Measurements from ENCODE around the gene INF2. TPM values are rescaled to one million over a fixed set of nuclear protein-coding genes. Genes with fewer than 3 reads are reported as not detected.
A peak's percentile ranks its signal among the peaks of the same experiment; 100 is the strongest.

INF2 gene
- total and polyA plus RNA-seq, 4 donors, result 13.1 to 51.6 (median 25.5) TPM

GRCh38 chr14:104746071-104746545 lies 56.7 kb downstream of the INF2 start:
- 92% methylated on average over 13 of the region's 13 CpGs for WGBS
- TF ChIP-seq FOXA1 (IDR thresholded peaks at IDR 0.05) (no peak), SP1 (IDR thresholded peaks at IDR 0.05) (no peak), YY1 (IDR thresholded peaks at IDR 0.05) (no peak), ZBTB33 (IDR thresholded peaks at IDR 0.05) (no peak), ATF3 (IDR thresholded peaks at IDR 0.05) (no peak), JUND (IDR thresholded peaks at IDR 0.05) (no peak), RAD21 (IDR thresholded peaks at IDR 0.05) (no peak), CTCF (IDR thresholded peaks at IDR 0.05; ENCODE audit: low read depth, low read length, missing input control) (no peak), FOXA2 (IDR thresholded peaks at IDR 0.05) (no peak), REST (IDR thresholded peaks at IDR 0.05) (no peak), NR2F2 (IDR thresholded peaks at IDR 0.05) (no peak), HNF4G (IDR thresholded peaks at IDR 0.05) (no peak), TAF1 (conservative IDR thresholded peaks at IDR 0.05) (no peak), GABPA (IDR thresholded peaks at IDR 0.05 in 1 of 2, conservative IDR thresholded peaks at IDR 0.05 in 1 of 2) (no peak), MAX (IDR thresholded peaks at IDR 0.05) (no peak), RXRA (IDR thresholded peaks at IDR 0.05) (no peak)
- Histone ChIP-seq H3K4me3 (ENCODE audit: low read depth in 1 of 3, low read length in 3 of 3) (no peak overlapping the region), H3K9me3 (ENCODE audit: control insufficient read depth in 4 of 4, low read length in 3 of 4) (no peaks in the 10 kb centered on the region), H3K27ac (ENCODE audit: low read depth in 1 of 2, low read length in 2 of 2) (peak overlapping the region; percentile 80 to 89), H3K36me3 (ENCODE audit: control insufficient read depth in 4 of 4, insufficient read depth in 3 of 4, low read depth in 1 of 4, low read length in 3 of 4) (peaks cover 0 to 27% (median 11%) of the 10 kb centered on the region in 4 donors), H3K9ac (ENCODE audit: low read depth in 1 of 2, low read length in 2 of 2) (no peak overlapping the region), H3K4me1 (ENCODE audit: control insufficient read depth in 4 of 4, insufficient read depth in 4 of 4, low read length in 3 of 4) (peaks cover 10 to 40% (median 30%) of the 10 kb centered on the region in 4 donors), H3K27me3 (ENCODE audit: control insufficient read depth in 4 of 4, insufficient read depth in 4 of 4, low read length in 3 of 4) (no peaks in the 10 kb centered on the region)
- DNase-seq (ENCODE audit: low spot score), result no peak
